ENCODE results near the gene CNTNAP2. TPM values are rescaled to one million over a fixed set of nuclear protein-coding genes. Genes with fewer than 3 reads are reported as not detected.

The CNTNAP2 gene
- total and polyA plus RNA-seq, 2 of the 8 experiments (the other 6 are each of a cell fraction or from before 2014, with no cell fraction given): 27.9 to 71.0 TPM

DNA sequence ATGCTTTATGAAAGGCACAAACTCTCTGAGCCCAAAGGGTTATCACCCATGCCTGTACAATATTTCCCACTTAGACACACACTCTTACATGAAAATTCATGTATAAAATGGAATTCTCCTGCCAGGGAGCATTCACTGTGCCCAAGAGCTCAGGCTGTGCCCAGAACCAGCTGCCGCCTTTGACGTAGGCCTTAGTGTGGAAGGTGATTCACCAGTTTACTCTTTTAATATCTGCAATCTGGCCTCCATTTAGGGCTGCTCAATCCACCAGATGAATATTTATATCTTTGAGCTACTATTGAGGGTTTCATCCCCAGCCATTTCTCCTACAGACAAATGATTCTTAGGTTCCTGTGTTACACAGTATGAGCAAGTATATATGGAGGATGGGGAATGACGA lies 849.7 kb downstream of the CNTNAP2 start:
- Histone ChIP-seq H3K9me3 (ENCODE audit: insufficient read depth in 2 of 2, low read depth in 1 of 2, low read length in 1 of 2) (no peaks in the 10 kb centered on the region), H2BK15ac (ENCODE audit: low read length) (no peak overlapping the region), H3K4me2 (ENCODE audit: insufficient read depth in 1 of 2, low read depth in 2 of 2, low read length in 2 of 2) (no peak overlapping the region), H2BK20ac (ENCODE audit: low read length) (no peak overlapping the region), H2AK5ac (ENCODE audit: low read depth, low read length) (no peak overlapping the region), H3K27ac (ENCODE audit: low read depth, low read length) (no peak overlapping the region), H4K20me1 (replicated peaks in 1 of 2; ENCODE audit: control insufficient read depth in 1 of 2, insufficient read depth in 2 of 2, low read length in 2 of 2) (no peaks in the 10 kb centered on the region), H3K14ac (ENCODE audit: insufficient read length) (no peak overlapping the region), H3K27me3 (replicated peaks in 1 of 4; ENCODE audit: control insufficient read depth in 3 of 4, extremely low read depth in 1 of 4, insufficient read depth in 3 of 4, low read length in 3 of 4) (no peaks in the 10 kb centered on the region), H2BK5ac (ENCODE audit: low read depth, low read length) (no peak overlapping the region), H2AFZ (ENCODE audit: low read length) (no peak overlapping the region), H4K8ac (ENCODE audit: extremely low read depth, insufficient read depth, low read length) (no peak overlapping the region), H3K18ac (ENCODE audit: extremely low read depth, low read length) (no peak overlapping the region), H3K23ac (ENCODE audit: insufficient read length) (no peak overlapping the region), H3K4ac (replicated peaks; ENCODE audit: insufficient read length, low read depth, low read length) (no peak overlapping the region), H3K9ac (replicated peaks in 1 of 4; ENCODE audit: extremely low read depth in 1 of 4, low read depth in 3 of 4, low read length in 3 of 4) (no peak overlapping the region), H3K56ac (replicated peaks; ENCODE audit: insufficient read length, low read depth, low read length) (no peak overlapping the region), H3K4me3 (ENCODE audit: extremely low read depth in 1 of 4, insufficient read depth in 2 of 4, low read depth in 3 of 4, low read length in 4 of 4) (no peak overlapping the region), H3K36me3 (ENCODE audit: control insufficient read depth in 2 of 4, insufficient read depth in 4 of 4, low read length in 3 of 4) (no peaks in the 10 kb centered on the region), H4K5ac (ENCODE audit: insufficient read length, low read depth, low read length) (no peak overlapping the region), H3K23me2 (ENCODE audit: low read depth, low read length) (no peaks in the 10 kb centered on the region), H2BK120ac (replicated peaks; ENCODE audit: low read depth, low read length) (no peak overlapping the region), H3K79me1 (ENCODE audit: low read depth, low read length) (no peaks in the 10 kb centered on the region), H3K4me1 (replicated peaks in 1 of 4; ENCODE audit: control insufficient read depth in 3 of 4, insufficient read depth in 4 of 4, low read length in 3 of 4) (peaks cover 0 to 3% (median 0%) of the 10 kb centered on the region in 4 experiments; a peak in 1 of 7 replicates), H4K91ac (replicated peaks; ENCODE audit: insufficient read length, low read length) (no peak overlapping the region), H3K79me2 (ENCODE audit: control insufficient read depth in 1 of 2, insufficient read depth in 2 of 2, low read length in 2 of 2) (no peaks in the 10 kb centered on the region), H2BK12ac (ENCODE audit: low read depth, low read length) (no peak overlapping the region)
- 93% methylated on average over 3 of the region's 3 CpGs; no CpG with 5 or more reads in 1 of the 2 experiments for WGBS, 2 experiments (ENCODE audit: extremely low coverage in 1 of 2, insufficient coverage in 1 of 2, insufficient read length in 1 of 2, insufficient replicate concordance in 2 of 2, low coverage in 1 of 2, low lambda C conversion rate in 2 of 2, missing lambda C conversion rate in 1 of 2)
- CTCF ChIA-PET (ENCODE audit: partially characterized antibody): no interaction called here
- FAIRE-seq (no peak), DNase-seq (ENCODE audit: low read depth in 1 of 2, low spot score in 2 of 2) (no peak)
- TF ChIP-seq CEBPB (IDR thresholded peaks at IDR 0.05; ENCODE audit: low read depth, low read length) (no peak), EZH2 (IDR thresholded peaks at IDR 0.05; ENCODE audit: low read depth, low read length, severe bottlenecking) (no peak), BRCA1 (IDR thresholded peaks at IDR 0.05; ENCODE audit: low read depth, low read length) (no peak), ATF3 (IDR thresholded peaks at IDR 0.05; ENCODE audit: insufficient read depth, low read depth, low read length) (no peak), TCF12 (IDR thresholded peaks at IDR 0.05; ENCODE audit: low read depth, low read length) (no peak), CTBP2 (IDR thresholded peaks at IDR 0.05; ENCODE audit: borderline replicate concordance, insufficient read depth, insufficient read length, low read length) (no peak), YY1 (IDR thresholded peaks at IDR 0.05; ENCODE audit: low read depth, low read length) (no peak), NRF1 (IDR thresholded peaks at IDR 0.05; ENCODE audit: low read depth, low read length) (no peak), KDM4A (IDR thresholded peaks at IDR 0.05; ENCODE audit: low read depth, low read length, severe bottlenecking) (no peak), SP1 (IDR thresholded peaks at IDR 0.05; ENCODE audit: low read depth, low read length) (no peak), RAD21 (IDR thresholded peaks at IDR 0.05 in 1 of 2, conservative IDR thresholded peaks at IDR 0.05 in 1 of 2; ENCODE audit: low read depth in 2 of 2, low read length in 2 of 2) (no peak), NANOG (IDR thresholded peaks at IDR 0.05; ENCODE audit: insufficient read depth, low read depth, low read length, poor library complexity, severe bottlenecking) (no peak), RBBP5 (IDR thresholded peaks at IDR 0.05; ENCODE audit: borderline replicate concordance, low read depth, low read length) (no peak)
- POLR2A ChIA-PET (ENCODE audit: partially characterized antibody): no interaction called here
